Measurements from ENCODE around the gene JAZF1. TPM values are rescaled to one million over a fixed set of nuclear protein-coding genes. Genes with fewer than 3 reads are reported as not detected.

JAZF1 gene
- total and polyA plus RNA-seq, 9 donors: 10.4 to 36.0 (median 19.9) TPM

GRCh38 chr7:27942711-27943110 lies 237.9 kb downstream of the JAZF1 start:
- Histone ChIP-seq H3K36me3 (no peaks in the 10 kb centered on the region), H3K4me1 (ENCODE audit: insufficient read depth) (no peaks in the 10 kb centered on the region), H3K27ac (no peak overlapping the region), H3K9me3 (no peaks in the 10 kb centered on the region), H3K4me3 (no peak overlapping the region), H3K27me3 (no peaks in the 10 kb centered on the region)
- no peak for DNase-seq
- WGBS, 3 donors: 92 to 96% (median 94%) methylated on average over 8 of the region's 8 CpGs
- intact Hi-C loops (cut with DNase I): no loop called here
- TF ChIP-seq CTCF (IDR thresholded peaks at IDR 0.05): no peak

- Histone ChIP-seq H3K27me3 (no peaks in the 10 kb centered on the region), H3K27ac (no peak overlapping the region), H3K4me1 (ENCODE audit: insufficient read depth) (no peaks in the 10 kb centered on the region), H3K9me3 (no peaks in the 10 kb centered on the region), H3K36me3 (no peaks in the 10 kb centered on the region), H3K4me3 (no peak overlapping the region)
- DNase-seq: no peak
- no peak for TF ChIP-seq EP300 (IDR thresholded peaks at IDR 0.05)
- TF ChIP-seq CTCF (IDR thresholded peaks at IDR 0.05): no peak
- no peak for TF ChIP-seq POLR2A (IDR thresholded peaks at IDR 0.05)
- 71 to 88% (median 87%) methylated on average over 2 of the region's 2 CpGs for WGBS, 3 donors
- intact Hi-C loops (cut with DNase I): no loop called here
Observed at GRCh38 chr7:27941522-27941921, 239.1 kb downstream of the JAZF1 start.

- Histone ChIP-seq H3K4me3 (no peak overlapping the region), H3K27ac (no peak overlapping the region), H3K36me3 (no peaks in the 10 kb centered on the region), H3K4me1 (ENCODE audit: insufficient read depth) (no peaks in the 10 kb centered on the region), H3K9me3 (no peaks in the 10 kb centered on the region), H3K27me3 (no peaks in the 10 kb centered on the region)
- TF ChIP-seq POLR2A (IDR thresholded peaks at IDR 0.05): no peak
- no peak for TF ChIP-seq EP300 (IDR thresholded peaks at IDR 0.05)
- DNase-seq: no peak
- WGBS, 3 donors: 69 to 84% (median 81%) methylated on average over 9 of the region's 9 CpGs
- intact Hi-C loops (cut with DNase I): no loop called here
Observed at GRCh38 chr7:27940341-27940740, 240.3 kb downstream of the JAZF1 start.

GRCh38 chr7:27939893-27940292 lies 240.7 kb downstream of the JAZF1 start:
- DNase-seq: no peak
- 93 to 97% (median 94%) methylated on average over 10 of the region's 10 CpGs for WGBS, 3 donors
- intact Hi-C loops (cut with DNase I): no loop called here
- TF ChIP-seq EP300 (IDR thresholded peaks at IDR 0.05): no peak
- no peak for TF ChIP-seq CTCF (IDR thresholded peaks at IDR 0.05)
- no peak for TF ChIP-seq POLR2A (IDR thresholded peaks at IDR 0.05)
- Histone ChIP-seq H3K4me1 (ENCODE audit: insufficient read depth) (no peaks in the 10 kb centered on the region), H3K4me3 (no peak overlapping the region), H3K36me3 (no peaks in the 10 kb centered on the region), H3K9me3 (no peaks in the 10 kb centered on the region), H3K27me3 (no peaks in the 10 kb centered on the region), H3K27ac (no peak overlapping the region)

GRCh38 chr7:27936768-27937102 lies 243.9 kb downstream of the JAZF1 start:
- intact Hi-C loops (cut with DNase I): no loop called here
- DNase-seq: no peak
- Histone ChIP-seq H3K27ac (no peak overlapping the region), H3K9me3 (no peaks in the 10 kb centered on the region), H3K4me1 (ENCODE audit: insufficient read depth) (no peaks in the 10 kb centered on the region), H3K27me3 (no peaks in the 10 kb centered on the region), H3K36me3 (no peaks in the 10 kb centered on the region), H3K4me3 (no peak overlapping the region)
- no peak for TF ChIP-seq POLR2A (IDR thresholded peaks at IDR 0.05)
- TF ChIP-seq EP300 (IDR thresholded peaks at IDR 0.05): no peak
- no peak for TF ChIP-seq CTCF (IDR thresholded peaks at IDR 0.05)
